GM12878 (cell line): ENCODE results near the gene RHBDD1. TPM values are rescaled to one million over a fixed set of nuclear protein-coding genes. Genes with fewer than 3 reads are reported as not detected.
A peak's percentile ranks its signal among the peaks of the same experiment; 100 is the strongest.

Experiments used
- ATF7 ChIP-seq: fragments of 450-650 bp; IDR thresholded peaks from 2 replicates; pipeline ENCODE4 v1.6.1; 2016; ENCODE audit warnings: low read depth, mild to moderate bottlenecking
- FOXK2 ChIP-seq: fragments of 450-650 bp; IDR thresholded peaks from 2 replicates; pipeline ENCODE4 v1.6.1; 2017; ENCODE audit warnings: mild to moderate bottlenecking, moderate library complexity
- KLF5 ChIP-seq: fragments of 450-650 bp; IDR thresholded peaks from 2 replicates; pipeline ENCODE4 v1.6.1; 2014; ENCODE audit warnings: mild to moderate bottlenecking; ENCODE audit not compliant: partially characterized antibody
- NFIC ChIP-seq: IDR thresholded peaks from 2 replicates; pipeline ENCODE4 v1.6.1; 2012; ENCODE audit warnings: low read depth, mild to moderate bottlenecking, inconsistent platforms, low read length, moderate library complexity
- RELB ChIP-seq: fragments of 450-650 bp; IDR thresholded peaks from 2 replicates; pipeline ENCODE4 v1.6.1; 2017; ENCODE audit warnings: low read depth, mild to moderate bottlenecking, moderate library complexity
- ZNF384 ChIP-seq: IDR thresholded peaks from 2 replicates; pipeline ENCODE4 v1.6.1; 2012; ENCODE audit warnings: low read depth, mild to moderate bottlenecking, low read length, improper control_type of control experiment, borderline replicate concordance
- polyA plus RNA-seq, 11 experiments: library from polyadenylated mRNA; depleted of rRNA in 4 of 11; unstranded in 6 of 11; stranded (reverse) in 5 of 11; fragments of >200 nt; fragmentation: Nextera tagmentation in 4 of 11; fragmentation: Illumina TruSeq in 1 of 11; extraction: Ambion mirVana in 4 of 11; extraction: Trizol in 1 of 11; gene quantifications; 1 replicate in 1 of 11; 2 replicates in 10 of 11; pipeline versions ENCODE4 v1.2.1 to v1.2.3, GENCODE V29; 2011 to 2016; ENCODE audit warnings: inconsistent platforms in 2 of 11, missing spikeins in 2 of 11, low read depth in 1 of 11
- total RNA-seq, 4 experiments: library from RNA; depleted of rRNA in 3 of 4; stranded (reverse); fragments of >200 nt in 3 of 4; fragmentation: Illumina TruSeq in 1 of 4; extraction: Trizol in 1 of 4; gene quantifications; 2 replicates each; pipeline versions ENCODE4 v1.2.1 to v1.2.3, GENCODE V29; 2013 to 2021
- TF ChIP-seq, protein P1 (sequence below): fragments of 450-650 bp; IDR thresholded peaks from 2 replicates; pipeline ENCODE4 v1.6.1; 2017; ENCODE audit warnings: antibody characterized with exemption, mild to moderate bottlenecking, moderate library complexity
- TF ChIP-seq, protein P2 (sequence below): fragments of 450-650 bp; IDR thresholded peaks from 2 replicates; pipeline ENCODE4 v1.6.1; 2016; ENCODE audit warnings: mild to moderate bottlenecking

RHBDD1 gene
- total and polyA plus RNA-seq, 10 of the 15 experiments (the other 5 are each of a cell fraction or from before 2014, with no cell fraction given), result 7.1 to 36.4 (median 14.7) TPM

- TF ChIP-seq, protein P1, sequence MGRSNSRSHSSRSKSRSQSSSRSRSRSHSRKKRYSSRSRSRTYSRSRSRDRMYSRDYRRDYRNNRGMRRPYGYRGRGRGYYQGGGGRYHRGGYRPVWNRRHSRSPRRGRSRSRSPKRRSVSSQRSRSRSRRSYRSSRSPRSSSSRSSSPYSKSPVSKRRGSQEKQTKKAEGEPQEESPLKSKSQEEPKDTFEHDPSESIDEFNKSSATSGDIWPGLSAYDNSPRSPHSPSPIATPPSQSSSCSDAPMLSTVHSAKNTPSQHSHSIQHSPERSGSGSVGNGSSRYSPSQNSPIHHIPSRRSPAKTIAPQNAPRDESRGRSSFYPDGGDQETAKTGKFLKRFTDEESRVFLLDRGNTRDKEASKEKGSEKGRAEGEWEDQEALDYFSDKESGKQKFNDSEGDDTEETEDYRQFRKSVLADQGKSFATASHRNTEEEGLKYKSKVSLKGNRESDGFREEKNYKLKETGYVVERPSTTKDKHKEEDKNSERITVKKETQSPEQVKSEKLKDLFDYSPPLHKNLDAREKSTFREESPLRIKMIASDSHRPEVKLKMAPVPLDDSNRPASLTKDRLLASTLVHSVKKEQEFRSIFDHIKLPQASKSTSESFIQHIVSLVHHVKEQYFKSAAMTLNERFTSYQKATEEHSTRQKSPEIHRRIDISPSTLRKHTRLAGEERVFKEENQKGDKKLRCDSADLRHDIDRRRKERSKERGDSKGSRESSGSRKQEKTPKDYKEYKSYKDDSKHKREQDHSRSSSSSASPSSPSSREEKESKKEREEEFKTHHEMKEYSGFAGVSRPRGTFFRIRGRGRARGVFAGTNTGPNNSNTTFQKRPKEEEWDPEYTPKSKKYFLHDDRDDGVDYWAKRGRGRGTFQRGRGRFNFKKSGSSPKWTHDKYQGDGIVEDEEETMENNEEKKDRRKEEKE, result no peak; the same call in 1 of the 2 replicates
- TF ChIP-seq ZNF384, result no peak
- TF ChIP-seq RELB, result no peak
- TF ChIP-seq ATF7, result no peak
- no peak for TF ChIP-seq FOXK2
- TF ChIP-seq, protein P2, sequence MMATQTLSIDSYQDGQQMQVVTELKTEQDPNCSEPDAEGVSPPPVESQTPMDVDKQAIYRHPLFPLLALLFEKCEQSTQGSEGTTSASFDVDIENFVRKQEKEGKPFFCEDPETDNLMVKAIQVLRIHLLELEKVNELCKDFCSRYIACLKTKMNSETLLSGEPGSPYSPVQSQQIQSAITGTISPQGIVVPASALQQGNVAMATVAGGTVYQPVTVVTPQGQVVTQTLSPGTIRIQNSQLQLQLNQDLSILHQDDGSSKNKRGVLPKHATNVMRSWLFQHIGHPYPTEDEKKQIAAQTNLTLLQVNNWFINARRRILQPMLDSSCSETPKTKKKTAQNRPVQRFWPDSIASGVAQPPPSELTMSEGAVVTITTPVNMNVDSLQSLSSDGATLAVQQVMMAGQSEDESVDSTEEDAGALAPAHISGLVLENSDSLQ, result no peak
- peak; percentile 27 for TF ChIP-seq KLF5
- TF ChIP-seq NFIC, result no peak
Observed at GRCh38 chr2:226835420-226835795, 446 bp upstream of the RHBDD1 start (continued).
